Activated CD4-positive, alpha-beta T cell treated with anti-CD3 and anti-CD28 coated beads, Interleukin-2, amount 50 U/mL, for 48 hours (primary cell): Measurements from ENCODE around the gene NSD2.
"Not testable (repeated sequence)": the region's sequence is repeated elsewhere in the genome, so short reads cannot be mapped to it uniquely, and the experiment has no call there.

Experiments
- DNase-seq, 2 experiments: peaks; one replicate each; pipeline ENCODE4 v3.0.0-alpha.2; 2020

NSD2 gene

DNA sequence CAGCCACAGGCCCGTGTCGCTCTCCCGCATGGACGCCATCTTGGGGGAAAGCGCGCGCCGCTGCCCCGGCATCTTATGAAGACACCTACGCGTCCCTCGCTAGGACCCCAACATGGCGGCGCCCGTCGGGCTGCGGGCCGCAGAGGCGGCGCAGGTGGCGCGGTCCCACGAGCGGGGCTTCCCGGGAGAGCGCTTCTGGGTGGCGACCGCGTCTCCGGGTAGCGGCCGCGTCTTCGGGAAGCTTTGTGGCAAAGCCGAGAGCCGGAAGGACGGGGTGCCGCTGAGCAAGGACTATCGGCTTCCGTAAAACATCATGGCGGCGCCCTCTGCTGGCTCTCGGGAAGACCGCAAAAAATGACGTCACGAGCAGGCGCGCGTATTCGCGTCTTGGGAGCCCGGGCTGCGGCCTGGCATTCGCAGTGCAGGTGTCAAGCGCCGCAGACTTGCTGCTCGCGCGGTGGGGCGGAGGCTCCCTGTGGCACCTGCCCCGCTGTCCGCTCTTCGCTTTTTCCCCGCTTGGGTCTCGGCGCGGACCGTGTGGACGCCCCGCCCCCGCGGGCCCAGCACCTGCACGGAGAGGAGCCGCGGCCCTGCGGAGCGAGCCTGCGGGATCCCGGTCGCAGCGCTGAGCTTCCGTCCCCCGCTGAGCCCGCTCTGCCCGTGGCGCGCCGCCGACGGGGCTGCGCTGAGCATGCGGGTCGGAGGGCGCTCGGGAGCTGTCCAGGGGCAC is 137.9 kb downstream of the NSD2 start, which contains the start of gene NELFA:
TSS of gene NELFA (minus strand) at position 54 of the 730 bp plus-strand sequence. CDS start at position 39, 15 bp downstream.
- peak; percentile 94 to 96 for DNase-seq

DNA sequence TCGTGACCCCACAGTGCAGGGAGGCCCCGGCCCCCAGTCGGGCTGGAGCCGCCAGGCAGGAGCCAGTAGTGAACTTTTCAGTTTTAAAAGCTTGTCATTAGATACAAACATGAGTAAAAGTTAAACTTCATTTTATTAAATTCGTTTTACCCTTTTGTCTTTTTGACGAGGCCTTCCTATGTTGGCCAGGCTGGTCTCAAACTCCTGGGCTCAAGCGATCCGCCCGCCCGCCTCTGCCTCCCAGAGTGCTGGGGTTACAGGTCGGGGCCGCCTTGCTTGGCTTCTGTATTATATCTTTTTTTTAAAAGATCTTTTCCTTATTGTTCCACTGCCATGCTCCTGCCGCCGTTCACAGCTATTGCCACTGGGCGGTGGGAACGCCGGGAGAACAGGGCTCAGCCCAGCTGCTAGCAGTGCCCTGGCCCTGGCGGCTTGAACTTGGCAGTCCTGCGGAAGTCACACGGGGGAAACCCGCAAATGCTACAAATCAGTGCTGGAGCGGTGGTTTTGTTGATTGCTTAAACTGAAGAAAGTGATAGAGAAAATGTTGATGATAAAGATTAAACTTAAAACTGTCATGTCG is 138.5 kb downstream of the NSD2 start:
- DNase-seq, result peak; percentile 50 to 62

DNA sequence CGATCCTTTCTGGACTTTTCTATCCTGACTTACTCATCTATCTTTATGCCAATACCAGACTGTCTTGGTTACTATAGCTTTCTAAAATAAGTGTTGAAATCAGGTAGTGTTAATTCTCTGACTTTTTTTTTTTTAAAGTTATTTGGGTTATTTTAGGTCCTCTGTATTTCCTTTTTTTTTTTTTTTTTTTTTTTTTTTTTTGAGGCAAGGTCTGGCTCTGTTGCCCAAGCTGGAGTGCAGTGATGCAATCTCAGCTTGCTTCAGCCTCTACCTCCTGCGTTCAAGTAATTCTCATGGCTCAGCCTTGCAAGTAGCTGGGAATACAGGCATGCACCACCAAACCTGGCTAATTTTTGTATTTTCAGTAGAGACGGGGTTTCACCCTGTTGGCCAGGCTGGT is 140.4 kb downstream of the NSD2 start:
- no peak for DNase-seq

DNA sequence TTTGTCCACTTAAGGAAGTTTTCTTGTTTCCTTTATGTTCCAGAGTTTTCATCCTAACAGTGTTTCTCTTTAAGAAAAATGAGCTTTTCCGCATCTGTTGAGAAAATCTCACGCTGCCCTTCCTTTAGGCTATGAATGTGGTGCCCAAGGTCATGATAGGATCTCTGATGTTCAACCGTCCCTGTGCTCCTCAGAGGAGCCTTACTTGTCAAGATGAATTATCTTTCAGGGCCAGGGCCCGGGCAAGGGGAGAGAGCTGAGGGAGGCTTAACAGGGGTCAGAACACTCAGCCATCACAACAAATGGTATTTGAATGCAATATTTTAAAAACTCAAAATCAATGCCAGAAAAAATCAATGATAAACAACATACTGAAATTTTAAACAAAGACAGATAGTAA is 143.8 kb downstream of the NSD2 start:
- DNase-seq, result no peak

DNA sequence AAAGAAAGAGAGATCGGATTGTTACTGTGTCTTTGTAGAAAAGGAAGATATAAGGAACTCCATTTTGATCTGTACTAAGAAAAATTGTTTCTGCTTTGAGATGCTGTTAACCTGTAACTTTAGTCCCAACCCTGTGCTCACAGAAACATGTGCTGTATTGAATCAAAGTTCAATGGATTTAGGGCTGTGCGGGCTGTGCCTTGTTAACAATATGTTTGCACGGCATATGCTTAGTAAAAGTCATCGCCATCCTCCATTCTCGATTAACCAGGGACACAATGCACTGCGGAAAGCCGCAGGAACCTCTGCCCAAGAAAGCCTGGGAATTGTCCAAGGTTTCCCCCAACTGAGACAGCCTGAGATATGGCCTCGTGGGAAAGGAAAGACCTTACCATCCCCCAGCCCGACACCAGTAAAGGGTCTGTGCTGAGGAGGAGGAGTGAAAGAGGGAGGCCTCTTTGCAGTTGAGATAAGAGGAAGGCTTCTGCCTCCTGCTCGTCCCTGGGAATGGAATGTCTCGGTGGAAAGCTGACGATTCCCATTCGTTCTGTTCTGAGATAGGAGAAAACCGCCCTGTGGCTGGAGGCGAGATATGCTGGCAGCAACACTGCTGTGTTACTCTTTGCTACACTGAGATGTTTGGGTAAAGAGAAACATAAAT is 150.3 kb downstream of the NSD2 start:
- DNase-seq, result not testable (repeated sequence)

DNA sequence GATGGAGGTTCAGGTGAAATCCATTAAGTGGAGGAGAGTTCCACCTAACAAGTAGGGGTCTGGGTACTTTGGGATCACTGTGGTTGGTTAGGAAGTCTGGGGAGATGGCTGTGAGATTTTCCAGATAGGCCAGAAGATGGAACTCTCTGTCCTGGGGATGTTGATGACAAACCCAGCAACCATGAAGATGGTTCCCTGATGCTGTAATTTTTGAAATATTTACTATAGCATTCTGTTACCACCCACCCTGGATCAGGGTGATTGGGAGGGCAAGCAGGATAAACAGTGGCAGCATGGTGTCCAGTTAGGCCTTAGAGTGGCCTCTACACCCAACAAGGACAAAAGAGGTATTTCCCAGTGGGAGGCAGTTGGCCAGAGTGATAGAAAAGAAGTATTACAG is 153.5 kb downstream of the NSD2 start:
- DNase-seq, result no peak

DNA sequence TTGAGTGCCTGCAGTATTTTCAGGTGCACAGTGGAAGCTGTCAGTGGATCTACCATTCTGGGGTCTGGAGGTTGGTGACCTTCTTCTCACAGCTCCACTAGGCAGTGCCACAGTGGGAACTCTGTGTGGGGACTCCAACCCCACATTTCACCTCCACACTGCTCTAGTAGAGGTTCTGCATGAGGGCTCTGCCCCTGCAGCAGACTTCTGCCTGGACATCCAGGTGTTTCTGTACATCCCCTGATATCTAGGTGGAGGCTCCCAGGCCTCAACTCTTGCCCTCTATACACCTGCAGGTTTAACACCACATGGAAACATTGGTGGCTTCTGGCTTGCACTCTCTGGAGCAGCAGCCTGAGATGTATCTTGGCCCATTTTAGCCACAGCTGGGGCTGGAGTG is 154.6 kb downstream of the NSD2 start:
- no peak for DNase-seq

DNA sequence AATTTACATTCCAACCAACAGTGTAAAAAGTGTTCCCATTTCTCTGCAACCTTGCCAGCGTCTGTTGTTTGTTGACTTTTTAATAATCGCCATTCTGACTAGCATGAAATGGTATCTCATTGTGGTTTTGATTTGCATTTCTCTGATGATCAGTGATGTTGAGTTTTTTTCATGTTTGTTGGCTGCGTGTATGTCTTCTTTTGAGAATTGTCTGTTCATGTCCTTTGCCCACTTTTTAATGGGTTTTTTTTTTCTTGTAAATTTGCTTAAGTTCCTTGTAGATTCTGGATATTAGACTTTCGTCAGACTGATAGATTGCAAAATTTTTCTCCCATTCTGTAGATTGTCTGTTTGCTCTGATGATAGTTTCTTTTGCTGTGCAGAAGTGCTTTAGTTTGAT is 155.9 kb downstream of the NSD2 start:
- not testable (repeated sequence) for DNase-seq

DNA sequence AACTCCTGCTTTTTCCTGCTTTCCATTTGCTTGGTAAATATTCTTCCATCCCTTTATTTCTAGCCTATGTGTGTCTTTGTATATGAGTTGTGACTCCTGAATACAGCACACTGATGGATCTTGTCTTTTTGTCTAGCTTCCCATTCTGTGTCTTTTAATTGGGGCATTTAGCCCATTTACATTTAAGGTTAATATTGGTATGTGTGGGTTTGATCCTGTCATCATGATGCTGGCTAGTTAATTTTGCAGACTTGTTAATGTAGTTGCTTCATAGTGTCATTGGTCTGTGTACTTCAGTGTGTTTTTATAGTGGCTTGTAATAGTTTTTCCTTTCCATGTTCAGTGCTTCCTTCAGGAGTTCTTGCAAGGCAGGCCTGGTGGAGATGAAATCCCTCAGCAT is 160.0 kb downstream of the NSD2 start:
- DNase-seq, result not testable (repeated sequence)
